OCI-LY7 (cell line): Measurements from ENCODE around the gene NRAS. TPM values are rescaled to one million over a fixed set of nuclear protein-coding genes. Genes with fewer than 3 reads are reported as not detected.

Source experiments
- BruUV-seq: library from RNA; stranded (reverse); fragments of 400-500 nt; replicated peaks from 2 replicates; lab custom pipeline; 2021; lab: Mats Ljungman, UMichigan
- CTCF ChIA-PET: fragments of 300-600 bp; sonication (Branson Sonifier 250); formaldehyde crosslinking; loops from one replicate; lab custom pipeline; 2022; ENCODE audit warnings: antibody characterized with exemption; ENCODE audit not compliant: unreplicated experiment; lab: Charles Lee
- POLR2A ChIA-PET: fragments of 300-600 bp; sonication (Branson Sonifier 250); formaldehyde crosslinking; loops from one replicate; lab custom pipeline; 2022; ENCODE audit warnings: antibody characterized with exemption; lab: Charles Lee
- DNase-seq: peaks from one replicate; pipeline ENCODE4 v3.0.0-alpha.2; 2015; ENCODE audit warnings: low spot score
- H2AFZ ChIP-seq: fragments of 200-600 bp; sonication (generic), shearing (Covaris generic); 2 replicates; pipeline ENCODE4 v1.6.1; 2014; ENCODE audit warnings: mild to moderate bottlenecking, antibody characterized with exemption, low read length, moderate library complexity
- H3K27ac ChIP-seq: fragments of 200-600 bp; sonication (generic); 2 replicates; pipeline ENCODE4 v1.5.1; 2014; ENCODE audit warnings: mixed run types, low read depth, mild to moderate bottlenecking, moderate library complexity, low read length, inconsistent platforms; ENCODE audit not compliant: poor library complexity, severe bottlenecking
- H3K36me3 ChIP-seq: fragments of 200-600 bp; sonication (generic); 2 replicates; pipeline ENCODE4 v1.6.1; 2014; ENCODE audit warnings: mild to moderate bottlenecking, antibody characterized with exemption, low read length, moderate library complexity, mixed read lengths; ENCODE audit not compliant: insufficient read depth
- H3K4me1 ChIP-seq: fragments of 200-600 bp; sonication (generic); 2 replicates; pipeline ENCODE4 v1.5.1; 2014; ENCODE audit warnings: mild to moderate bottlenecking, low read length; ENCODE audit not compliant: insufficient read depth, poor library complexity, severe bottlenecking
- H3K4me2 ChIP-seq: fragments of 200-600 bp; sonication (generic); 2 replicates; pipeline ENCODE4 v1.6.1; 2014; ENCODE audit warnings: mild to moderate bottlenecking, low read length
- H3K4me3 ChIP-seq: fragments of 200-600 bp; sonication (generic); 2 replicates; pipeline ENCODE4 v1.5.1; 2014; ENCODE audit warnings: mild to moderate bottlenecking, low read depth, low read length; ENCODE audit not compliant: poor library complexity, severe bottlenecking
- H3K79me2 ChIP-seq: fragments of 200-600 bp; sonication (generic); 2 replicates; pipeline ENCODE4 v1.6.1; 2016; ENCODE audit warnings: low read depth, mild to moderate bottlenecking, low read length, moderate library complexity, mixed read lengths; ENCODE audit not compliant: insufficient read depth
- H3K9me2 ChIP-seq: fragments of 200-600 bp; sonication (generic); 2 replicates; pipeline ENCODE4 v1.6.1; 2016; ENCODE audit warnings: mild to moderate bottlenecking, low read length, mixed read lengths; ENCODE audit not compliant: insufficient read depth
- H3K9me3 ChIP-seq: fragments of 200-600 bp; sonication (generic); 2 replicates; pipeline ENCODE4 v1.6.1; 2014; ENCODE audit warnings: mild to moderate bottlenecking, mixed run types, low read length, mixed read lengths
- H4K20me1 ChIP-seq: fragments of 200-600 bp; sonication (generic); 2 replicates; pipeline ENCODE4 v1.6.1; 2014; ENCODE audit warnings: mild to moderate bottlenecking, antibody characterized with exemption, low read length, moderate library complexity, mixed read lengths; ENCODE audit not compliant: insufficient read depth
- EZH2phosphoT487 ChIP-seq: fragments of 200-600 bp; sonication (generic); IDR thresholded peaks from 2 replicates; pipeline ENCODE4 v1.6.1; 2018; ENCODE audit warnings: low read depth, borderline replicate concordance, mild to moderate bottlenecking, mixed run types, antibody characterized with exemption, low read length, moderate library complexity, mixed read lengths
- intact Hi-C: fragments of 100-400 bp; cut with micrococcal nuclease; formaldehyde crosslinking; loops from one replicate; pipeline ENCODE4 v1.10.0; 2022; ENCODE audit not compliant: unreplicated experiment
- total RNA-seq, 2 experiments: library from RNA; depleted of rRNA in 1 of 2; stranded (reverse); fragments of >200 nt in 1 of 2; shearing (Covaris generic) in 1 of 2; gene quantifications; 2 replicates each; pipeline ENCODE4 v1.2.3, GENCODE V29; 2014 to 2022
- TF ChIP-seq, protein P1 (sequence below): fragments of 200-600 bp; sonication (generic); conservative IDR thresholded peaks from 2 replicates; pipeline ENCODE4 v1.5.1; 2014; ENCODE audit warnings: mild to moderate bottlenecking, antibody characterized with exemption, low read length, moderate library complexity, mixed read lengths

The NRAS gene
- total RNA-seq, 2 experiments from 2014 or later: 32.6 to 43.5 TPM

- intact Hi-C loops: no loop called here
- Histone ChIP-seq H3K27ac (no peak within 1 kb of the TSS), H3K36me3 (no peaks in the 10 kb centered on the region), H3K9me2 (no peaks in the 10 kb centered on the region), H3K4me3 (no peak within 1 kb of the TSS), H3K9me3 (no peaks in the 10 kb centered on the region), H3K4me2 (no peak within 1 kb of the TSS), H3K4me1 (no peaks in the 10 kb centered on the region), H2AFZ (no peak within 1 kb of the TSS), H3K79me2 (no peaks in the 10 kb centered on the region), H4K20me1 (no peaks in the 10 kb centered on the region)
- TF ChIP-seq EZH2phosphoT487: no peak
- TF ChIP-seq, protein P1, sequence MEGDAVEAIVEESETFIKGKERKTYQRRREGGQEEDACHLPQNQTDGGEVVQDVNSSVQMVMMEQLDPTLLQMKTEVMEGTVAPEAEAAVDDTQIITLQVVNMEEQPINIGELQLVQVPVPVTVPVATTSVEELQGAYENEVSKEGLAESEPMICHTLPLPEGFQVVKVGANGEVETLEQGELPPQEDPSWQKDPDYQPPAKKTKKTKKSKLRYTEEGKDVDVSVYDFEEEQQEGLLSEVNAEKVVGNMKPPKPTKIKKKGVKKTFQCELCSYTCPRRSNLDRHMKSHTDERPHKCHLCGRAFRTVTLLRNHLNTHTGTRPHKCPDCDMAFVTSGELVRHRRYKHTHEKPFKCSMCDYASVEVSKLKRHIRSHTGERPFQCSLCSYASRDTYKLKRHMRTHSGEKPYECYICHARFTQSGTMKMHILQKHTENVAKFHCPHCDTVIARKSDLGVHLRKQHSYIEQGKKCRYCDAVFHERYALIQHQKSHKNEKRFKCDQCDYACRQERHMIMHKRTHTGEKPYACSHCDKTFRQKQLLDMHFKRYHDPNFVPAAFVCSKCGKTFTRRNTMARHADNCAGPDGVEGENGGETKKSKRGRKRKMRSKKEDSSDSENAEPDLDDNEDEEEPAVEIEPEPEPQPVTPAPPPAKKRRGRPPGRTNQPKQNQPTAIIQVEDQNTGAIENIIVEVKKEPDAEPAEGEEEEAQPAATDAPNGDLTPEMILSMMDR: no peak
- DNase-seq: no peak
- CTCF ChIA-PET: no interaction called here
- no TSS peak for BruUV-seq
- POLR2A ChIA-PET: interaction anchor here (0.6 to 1.0 kb wide), 7 partner anchors 8 to 1692 kb away, joined by 3 to 5 read pairs (median 3); no protein-coding TSS in a partner anchor
These were observed 21.0 kb downstream of the NRAS start, which contains the start of gene AMPD1 for GRCh38 chr1:114695430-114696058. AMPD1 (minus strand) TSS chr1:114695546; CDS start chr1:114695471, 75 bp downstream.

GRCh38 chr1:114694540-114695310 lies 21.8 kb downstream of the NRAS start:
- Histone ChIP-seq H3K27ac (no peak overlapping the region), H3K4me2 (no peak overlapping the region), H3K79me2 (no peaks in the 10 kb centered on the region), H4K20me1 (no peaks in the 10 kb centered on the region), H3K9me3 (no peaks in the 10 kb centered on the region), H3K4me1 (no peaks in the 10 kb centered on the region), H2AFZ (no peak overlapping the region), H3K9me2 (no peaks in the 10 kb centered on the region), H3K36me3 (no peaks in the 10 kb centered on the region), H3K4me3 (no peak overlapping the region)
- no peak for DNase-seq
- CTCF ChIA-PET: no interaction called here
- POLR2A ChIA-PET: interaction anchor here (0.6 to 0.8 kb wide), 5 partner anchors 18 to 1693 kb away, joined by 3 to 5 read pairs (median 3); no protein-coding TSS in a partner anchor
- TF ChIP-seq EZH2phosphoT487: no peak
- no TSS peak for BruUV-seq
- intact Hi-C loops: no loop called here

DNA sequence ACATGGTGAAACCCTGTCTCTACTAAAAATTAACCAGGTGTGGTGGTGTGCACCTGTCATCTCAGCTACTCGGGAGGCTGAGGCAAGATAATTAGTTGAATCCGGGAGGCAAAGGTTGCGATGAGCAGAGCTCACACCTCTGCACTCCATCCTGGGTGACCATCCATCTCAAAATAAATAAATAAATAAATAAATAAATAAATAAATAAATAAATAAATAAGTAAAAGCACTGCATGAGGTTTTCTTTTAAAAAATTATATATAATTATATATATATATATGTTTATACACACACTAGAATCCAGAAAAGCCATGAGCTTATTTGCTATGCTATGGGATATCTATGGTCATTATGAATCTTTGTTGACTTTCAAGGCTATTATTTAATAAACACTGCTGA lies 23.6 kb downstream of the NRAS start:
- Histone ChIP-seq H3K9me2 (no peaks in the 10 kb centered on the region), H3K27ac (no peak overlapping the region), H3K4me2 (no peak overlapping the region), H3K4me3 (no peak overlapping the region), H2AFZ (no peak overlapping the region), H3K79me2 (no peaks in the 10 kb centered on the region), H3K9me3 (no peaks in the 10 kb centered on the region), H4K20me1 (no peaks in the 10 kb centered on the region), H3K4me1 (no peaks in the 10 kb centered on the region), H3K36me3 (no peaks in the 10 kb centered on the region)
- DNase-seq: no peak
- POLR2A ChIA-PET: interaction anchor here (0.9 kb wide), 1 partner anchor 8 kb away, joined by 7 read pairs; no protein-coding TSS in a partner anchor
- CTCF ChIA-PET: no interaction called here
- no TSS peak for BruUV-seq
- no peak for TF ChIP-seq EZH2phosphoT487
- TF ChIP-seq, protein P1: no peak
- intact Hi-C loops: no loop called here
